ENCODE results near the gene BMP7.

GRCh38 chr20:57223648-57224489, 42.6 kb downstream of the BMP7 start:
- no peak for TF ChIP-seq CTCF (IDR thresholded peaks at IDR 0.05)
- TF ChIP-seq POLR2A (IDR thresholded peaks at IDR 0.05) = no peak
- TF ChIP-seq EP300 (IDR thresholded peaks at IDR 0.05) = no peak
